ENCODE data around the gene RAB4B.
"Not testable (repeated sequence)": the region's sequence is repeated elsewhere in the genome, so short reads cannot be mapped to it uniquely, and the experiment has no call there.

The RAB4B gene

GRCh38 chr19:40750058-40750873, 27.8 kb upstream of the RAB4B start, which contains the start of gene ACTMAP:
Gene ACTMAP (minus strand): TSS chr19:40750477. CDS start chr19:40749803, 674 bp downstream.
- peak; percentile 99 for DNase-seq (ENCODE audit: low read depth, low spot score)
- peak within 1 kb of the TSS; percentile 89 for H3K27ac ChIP-seq

- DNase-seq (ENCODE audit: low read depth, low spot score) = peak; percentile 89
- peak within 1 kb of the TSS; percentile 89 for H3K27ac ChIP-seq
Measured at GRCh38 chr19:40750874-40751537, 27.0 kb upstream of the RAB4B start, which contains the start of gene SNRPA. Gene SNRPA (plus strand): TSS chr19:40751203. CDS start chr19:40751409, 206 bp downstream.

GRCh38 chr19:40752257-40752781, 25.7 kb upstream of the RAB4B start:
- peak overlapping the region; percentile 89 for H3K27ac ChIP-seq
- DNase-seq (ENCODE audit: low read depth, low spot score) = no peak

- peak overlapping the region; percentile 35 for H3K27ac ChIP-seq
- DNase-seq (ENCODE audit: low read depth, low spot score) = no peak
Measured at GRCh38 chr19:40754611-40755247, 23.3 kb upstream of the RAB4B start.

DNA sequence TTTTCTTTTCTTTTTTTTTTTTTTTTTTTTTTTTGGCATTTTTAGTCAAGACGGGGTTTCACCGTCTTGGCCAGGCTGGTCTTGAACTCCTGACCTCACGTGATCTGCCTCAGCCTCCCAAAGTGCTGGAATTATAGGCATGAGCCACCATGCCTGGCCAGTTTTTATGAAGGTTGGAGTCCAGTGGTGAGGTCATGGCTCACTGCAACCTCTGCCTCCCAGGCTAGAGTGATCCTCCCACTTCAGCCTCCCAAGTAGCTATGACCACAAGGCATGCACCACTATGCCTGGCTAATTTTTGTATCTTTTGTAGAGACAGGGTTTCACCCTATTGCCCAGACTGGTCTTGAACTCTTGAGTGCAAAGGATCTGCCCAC, 22.8 kb upstream of the RAB4B start:
- peak overlapping the region; percentile 35 for H3K27ac ChIP-seq
- no peak for DNase-seq (ENCODE audit: low read depth, low spot score)

- no peak for DNase-seq (ENCODE audit: low read depth, low spot score)
- peak overlapping the region; percentile 36 for H3K27ac ChIP-seq
Measured at GRCh38 chr19:40755791-40756190, 22.3 kb upstream of the RAB4B start.

DNA sequence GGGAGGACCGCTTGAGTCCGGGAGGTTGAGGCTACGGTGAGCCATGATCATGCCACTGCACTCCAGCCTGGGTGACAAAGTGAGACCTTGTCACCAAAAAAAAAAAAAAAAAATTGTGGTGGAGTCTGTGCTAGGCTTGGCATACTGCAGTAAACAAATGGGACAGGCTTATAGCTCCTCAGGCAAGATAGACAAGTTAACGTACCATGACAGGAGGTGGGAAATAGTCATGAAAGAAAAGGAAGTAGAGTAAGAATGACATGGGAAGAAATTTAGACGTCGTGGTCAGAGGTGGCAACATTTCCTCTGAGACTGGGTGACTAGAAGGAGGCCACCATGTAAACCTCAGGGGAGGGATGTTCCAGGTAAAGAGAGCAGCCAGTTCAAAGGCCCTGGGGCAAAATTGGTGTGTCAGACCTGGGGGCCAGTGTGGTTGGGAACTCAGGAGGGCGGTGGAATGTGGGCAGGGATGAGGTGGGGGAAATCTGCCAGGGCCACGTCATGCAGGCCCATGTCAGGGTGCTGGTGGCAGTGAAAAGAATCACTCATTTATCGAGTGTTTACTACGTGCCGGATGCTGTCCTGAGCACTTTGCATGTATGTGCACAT, 21.4 kb upstream of the RAB4B start:
- H3K27ac ChIP-seq = peak overlapping the region; percentile 36
- no peak for DNase-seq (ENCODE audit: low read depth, low spot score)

GRCh38 chr19:40758491-40758890, 19.6 kb upstream of the RAB4B start:
- no peak for DNase-seq (ENCODE audit: low read depth, low spot score)
- H3K27ac ChIP-seq = no peak overlapping the region

- no peak for DNase-seq (ENCODE audit: low read depth, low spot score)
Measured at GRCh38 chr19:40759352-40759751, 18.7 kb upstream of the RAB4B start.

DNA sequence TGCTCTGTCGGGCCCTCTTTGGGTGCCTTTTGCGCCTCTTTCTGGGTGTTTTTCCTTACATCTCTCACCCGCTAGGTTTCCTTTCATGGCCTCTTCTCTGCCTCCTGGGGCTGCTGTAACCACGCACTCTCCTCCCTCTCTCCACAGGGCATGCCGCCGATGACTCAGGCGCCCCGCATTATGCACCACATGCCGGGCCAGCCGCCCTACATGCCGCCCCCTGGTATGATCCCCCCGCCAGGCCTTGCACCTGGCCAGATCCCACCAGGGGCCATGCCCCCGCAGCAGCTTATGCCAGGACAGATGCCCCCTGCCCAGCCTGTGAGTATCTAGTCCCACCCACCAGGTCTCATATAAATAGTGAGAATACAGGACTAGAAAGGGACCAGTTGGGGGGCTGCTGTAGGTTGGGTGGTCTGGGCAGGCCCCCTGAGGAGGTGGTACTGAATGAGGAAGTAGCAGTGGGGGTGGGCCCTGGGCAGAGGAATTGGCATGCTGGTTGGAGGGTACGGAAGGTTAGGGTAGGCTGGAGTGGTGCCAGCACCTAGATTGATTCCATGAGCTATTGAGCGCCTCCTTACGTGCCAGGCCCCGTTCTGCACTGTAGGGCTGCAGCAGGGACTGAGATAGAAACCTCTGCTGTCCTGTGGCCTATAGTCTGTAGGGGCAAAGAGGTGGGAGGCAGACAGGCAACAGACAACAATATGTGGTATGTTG, 15.1 kb upstream of the RAB4B start:
- no peak for DNase-seq (ENCODE audit: low read depth, low spot score)
- H3K27ac ChIP-seq = no peak overlapping the region

More at GRCh38 chr19:40759352-40759751, 18.7 kb upstream of the RAB4B start:
- no peak overlapping the region for H3K27ac ChIP-seq

GRCh38 chr19:40763526-40763925, 14.5 kb upstream of the RAB4B start:
- no peak for DNase-seq (ENCODE audit: low read depth, low spot score)
- no peak overlapping the region for H3K27ac ChIP-seq

- no peak for DNase-seq (ENCODE audit: low read depth, low spot score)
- H3K27ac ChIP-seq = no peak overlapping the region
Measured at GRCh38 chr19:40763963-40764362, 14.1 kb upstream of the RAB4B start.

- H3K27ac ChIP-seq; DNase-seq (ENCODE audit: low read depth, low spot score): not testable (repeated sequence)
Measured at GRCh38 chr19:40766385-40766784, 11.7 kb upstream of the RAB4B start.

- H3K27ac ChIP-seq = no peak overlapping the region
- no peak for DNase-seq (ENCODE audit: low read depth, low spot score)
Measured at GRCh38 chr19:40768869-40769268, 9.2 kb upstream of the RAB4B start.

- not testable (repeated sequence) for H3K27ac ChIP-seq; DNase-seq (ENCODE audit: low read depth, low spot score)
Measured at GRCh38 chr19:40771101-40771862, 6.8 kb upstream of the RAB4B start.

GRCh38 chr19:40774916-40775631, 3.0 kb upstream of the RAB4B start, which contains the start of gene MIA:
Gene MIA (plus strand): TSS chr19:40775521. CDS start chr19:40775543, 22 bp downstream.
- peak within 1 kb of the TSS; percentile 42 for H3K27ac ChIP-seq
- DNase-seq (ENCODE audit: low read depth, low spot score) = no peak

DNA sequence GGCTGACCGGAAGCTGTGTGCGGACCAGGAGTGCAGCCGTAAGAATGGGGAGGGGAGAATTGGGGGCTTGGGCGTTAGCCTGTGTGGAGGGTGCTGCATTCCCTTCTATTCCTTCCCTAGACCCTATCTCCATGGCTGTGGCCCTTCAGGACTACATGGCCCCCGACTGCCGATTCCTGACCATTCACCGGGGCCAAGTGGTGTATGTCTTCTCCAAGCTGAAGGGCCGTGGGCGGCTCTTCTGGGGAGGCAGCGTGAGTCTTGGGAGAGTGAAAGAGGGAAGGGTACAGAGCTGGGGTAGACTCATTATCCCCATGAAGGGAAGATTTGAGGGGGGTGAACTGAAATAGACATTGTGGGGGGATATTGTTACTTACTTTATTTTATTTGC, 2.4 kb upstream of the RAB4B start:
- H3K27ac ChIP-seq = peak overlapping the region; percentile 42
- DNase-seq (ENCODE audit: low read depth, low spot score) = no peak

DNA sequence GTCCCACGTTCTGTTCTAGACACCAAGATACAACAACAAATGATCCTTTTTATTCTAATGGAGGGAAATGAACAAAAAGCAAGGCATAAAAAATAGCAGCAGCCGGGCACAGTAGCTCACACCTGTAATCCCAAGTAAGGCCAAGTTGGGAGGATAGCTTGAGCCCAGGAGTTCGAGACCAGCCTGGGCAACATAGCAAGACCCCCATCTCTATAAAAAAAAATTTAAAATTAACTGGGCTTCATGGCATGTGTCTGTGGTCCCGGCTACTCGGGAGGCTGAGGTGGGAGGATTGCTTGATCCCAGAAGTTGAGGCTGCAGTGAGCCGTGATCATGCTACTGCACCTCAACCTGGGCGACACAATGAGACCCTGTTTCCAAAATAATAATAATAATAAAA, 1.7 kb upstream of the RAB4B start:
- H3K27ac ChIP-seq = no peak overlapping the region
- DNase-seq (ENCODE audit: low read depth, low spot score) = no peak
